ENCODE results near the gene LRP1B.

Gene LRP1B

DNA sequence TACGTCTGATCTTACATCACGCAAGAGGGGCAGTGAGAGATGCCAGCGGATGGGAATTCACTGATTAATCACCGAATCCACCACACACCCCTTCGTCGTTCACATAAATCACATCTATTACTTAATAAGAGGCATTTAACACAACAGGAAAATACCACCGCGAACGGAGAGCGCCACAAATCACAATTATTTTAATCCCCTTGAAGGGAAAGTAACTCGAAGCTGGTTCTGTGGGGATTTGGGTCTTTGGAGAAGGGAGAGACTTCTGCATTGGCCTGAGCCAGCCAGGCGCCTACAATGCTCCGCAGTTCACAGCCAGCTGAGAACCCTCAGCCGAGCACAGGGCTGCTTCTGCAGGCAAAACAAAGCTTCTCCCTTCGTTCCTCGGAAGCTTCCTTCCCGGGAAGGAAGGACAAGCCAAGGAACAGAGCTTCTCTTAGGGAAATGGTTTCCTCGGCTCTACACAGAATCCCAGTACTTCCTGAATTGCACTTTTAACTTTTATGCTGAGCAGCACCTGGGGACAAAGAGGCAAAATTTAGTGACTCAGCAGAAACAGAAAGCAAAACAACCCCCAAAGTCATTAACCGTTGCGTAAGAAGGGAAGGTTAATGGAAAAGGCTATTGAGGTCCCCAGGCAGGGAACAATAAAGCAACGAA is at the start of gene LRP1B:
LRP1B (minus strand) TSS at position 7 of the 660 bp plus-strand sequence. CDS start 287 bp downstream, outside the sequence.
- DNase-seq (no peak), ATAC-seq (replicated peaks) (peak; percentile 38 to 46)
- H3K4me1 Mint-ChIP-seq = peaks cover 15 to 21% of the 10 kb centered on the region in 2 donors
- no peaks in the 10 kb centered on the region for H3K36me3 Mint-ChIP-seq
- peaks cover 47 to 63% of the 10 kb centered on the region in 2 donors for H3K27me3 Mint-ChIP-seq
- peak within 1 kb of the TSS; percentile 37 for H3K27ac Mint-ChIP-seq
- H3K4me3 Mint-ChIP-seq = peak within 1 kb of the TSS; percentile 72 to 87
- no peaks in the 10 kb centered on the region for H3K9me3 Mint-ChIP-seq

GRCh38 chr2:142179686-142180085 is 48.9 kb upstream of the LRP1B start:
- no peak overlapping the region for H3K27ac Mint-ChIP-seq
- ATAC-seq (replicated peaks) (no peak), DNase-seq (no peak)
- peaks cover 4 to 6% of the 10 kb centered on the region in 2 donors for H3K9me3 Mint-ChIP-seq
- H3K36me3 Mint-ChIP-seq = peaks cover 5% of the 10 kb centered on the region in 2 donors
- peaks cover 2 to 7% of the 10 kb centered on the region in 2 donors for H3K4me1 Mint-ChIP-seq
- no peak overlapping the region for H3K4me3 Mint-ChIP-seq
- H3K27me3 Mint-ChIP-seq = no peaks in the 10 kb centered on the region

- Mint-ChIP-seq H3K27ac (no peak overlapping the region), H3K9me3 (peaks cover 4 to 6% of the 10 kb centered on the region in 2 donors), H3K4me3 (no peak overlapping the region), H3K27me3 (no peaks in the 10 kb centered on the region), H3K4me1 (peaks cover 2 to 7% of the 10 kb centered on the region in 2 donors), H3K36me3 (peaks cover 5% of the 10 kb centered on the region in 2 donors)
- ATAC-seq (replicated peaks) = no peak
- no peak for DNase-seq
These were observed 47.8 kb upstream of the LRP1B start for GRCh38 chr2:142178604-142179003.

GRCh38 chr2:142176941-142177340 is 46.1 kb upstream of the LRP1B start:
- no peaks in the 10 kb centered on the region for H3K4me1 Mint-ChIP-seq
- peaks cover 0 to 1% of the 10 kb centered on the region in 2 donors for H3K9me3 Mint-ChIP-seq
- no peaks in the 10 kb centered on the region for H3K36me3 Mint-ChIP-seq
- DNase-seq = no peak
- H3K27me3 Mint-ChIP-seq = no peaks in the 10 kb centered on the region
- H3K27ac Mint-ChIP-seq = no peak overlapping the region
- ATAC-seq (replicated peaks) = no peak
- H3K4me3 Mint-ChIP-seq = no peak overlapping the region

DNA sequence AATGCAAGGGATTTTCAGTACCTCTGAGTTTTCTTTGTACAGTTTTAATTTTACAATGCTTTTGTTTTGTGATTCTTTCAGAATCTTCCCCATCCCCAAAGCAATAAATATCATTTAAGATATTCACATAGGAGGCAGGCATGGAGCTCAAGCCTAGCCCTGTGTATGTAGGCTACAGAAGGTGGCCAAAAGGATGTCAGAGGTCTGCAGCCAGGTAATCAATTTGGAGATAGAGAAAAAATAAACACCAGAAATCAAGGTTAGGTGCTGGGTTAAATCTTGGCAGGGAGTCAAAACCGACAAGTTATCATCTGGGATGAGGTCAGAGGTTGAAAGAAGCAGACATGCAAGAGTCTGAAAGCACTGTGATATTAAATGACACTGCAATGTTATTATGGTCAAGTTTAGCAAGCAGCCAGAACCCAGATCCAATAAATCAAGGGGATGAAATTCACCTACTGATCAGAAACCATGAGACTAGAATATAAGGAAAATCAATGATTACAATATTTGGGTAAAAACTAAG is 45.1 kb upstream of the LRP1B start:
- Mint-ChIP-seq H3K27me3 (no peaks in the 10 kb centered on the region), H3K4me3 (no peak overlapping the region), H3K4me1 (no peaks in the 10 kb centered on the region), H3K36me3 (no peaks in the 10 kb centered on the region), H3K9me3 (peaks cover 0 to under 1% of the 10 kb centered on the region in 2 donors), H3K27ac (no peak overlapping the region)
- ATAC-seq (replicated peaks) = no peak
- no peak for DNase-seq

- Mint-ChIP-seq H3K4me3 (no peak overlapping the region), H3K36me3 (no peaks in the 10 kb centered on the region), H3K9me3 (no peaks in the 10 kb centered on the region), H3K27ac (no peak overlapping the region), H3K4me1 (no peaks in the 10 kb centered on the region), H3K27me3 (no peaks in the 10 kb centered on the region)
- DNase-seq = no peak
- no peak for ATAC-seq (replicated peaks)
These were observed 43.4 kb upstream of the LRP1B start for GRCh38 chr2:142174176-142174575.

- H3K4me3 Mint-ChIP-seq = no peak overlapping the region
- no peaks in the 10 kb centered on the region for H3K27me3 Mint-ChIP-seq
- peaks cover 1 to 8% of the 10 kb centered on the region in 2 donors for H3K4me1 Mint-ChIP-seq
- no peaks in the 10 kb centered on the region for H3K36me3 Mint-ChIP-seq
- ATAC-seq (replicated peaks) = no peak
- peaks cover 0 to 1% of the 10 kb centered on the region in 2 donors for H3K9me3 Mint-ChIP-seq
- DNase-seq = no peak
- H3K27ac Mint-ChIP-seq = no peak overlapping the region
These were observed 40.0 kb upstream of the LRP1B start for GRCh38 chr2:142170847-142171246.

GRCh38 chr2:142165790-142166189 is 35.0 kb upstream of the LRP1B start:
- Mint-ChIP-seq H3K27ac (peak overlapping the region; percentile 47), H3K9me3 (peaks cover 3% of the 10 kb centered on the region in 2 donors), H3K4me3 (peak overlapping the region in 1 of 2 donors; percentile 8), H3K36me3 (no peaks in the 10 kb centered on the region), H3K27me3 (no peaks in the 10 kb centered on the region), H3K4me1 (peaks cover 7 to 11% of the 10 kb centered on the region in 2 donors)
- DNase-seq (peak; percentile 79), ATAC-seq (replicated peaks) (peak; percentile 99 to 100)

DNA sequence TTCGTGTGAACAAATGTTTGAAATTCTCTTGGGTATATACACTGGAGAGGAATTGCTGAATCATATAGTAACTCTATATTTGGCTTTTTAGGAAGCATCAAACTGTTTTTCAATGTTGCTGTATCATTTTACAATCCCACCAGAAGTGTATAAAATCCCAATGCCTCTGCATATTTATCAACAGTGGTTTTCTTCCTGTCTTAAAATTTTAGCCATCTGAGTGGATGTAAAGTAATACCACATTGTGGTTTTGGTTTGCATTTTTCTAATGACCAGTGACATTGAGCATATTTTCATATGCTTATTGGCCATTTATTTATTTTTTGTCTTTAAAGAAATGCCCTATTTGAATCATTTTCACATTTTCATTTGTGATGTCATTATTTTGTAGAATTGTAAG is 22.8 kb upstream of the LRP1B start:
- H3K27ac Mint-ChIP-seq = no peak overlapping the region
- DNase-seq = no peak
- no peaks in the 10 kb centered on the region for H3K27me3 Mint-ChIP-seq
- no peaks in the 10 kb centered on the region for H3K36me3 Mint-ChIP-seq
- no peaks in the 10 kb centered on the region for H3K4me1 Mint-ChIP-seq
- no peak for ATAC-seq (replicated peaks)
- no peaks in the 10 kb centered on the region for H3K9me3 Mint-ChIP-seq
- no peak overlapping the region for H3K4me3 Mint-ChIP-seq

DNA sequence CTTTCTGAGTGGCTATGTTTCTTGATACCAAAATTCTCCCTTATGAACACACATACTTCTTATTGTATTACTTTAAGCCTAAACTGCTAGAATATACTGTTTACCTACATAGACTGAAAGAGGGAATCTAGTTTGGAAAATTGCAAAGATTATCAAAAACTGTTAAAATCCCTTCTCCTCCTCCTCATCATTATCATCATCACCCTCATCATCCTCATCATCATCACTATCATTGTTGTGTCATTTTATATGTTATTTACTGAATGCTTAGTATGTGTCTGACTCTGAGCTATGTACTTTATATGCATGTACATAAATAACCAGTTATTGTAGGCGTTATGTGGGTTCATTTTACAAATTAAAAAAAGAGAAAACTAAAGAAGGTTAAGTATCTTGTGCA is 19.6 kb upstream of the LRP1B start:
- H3K4me1 Mint-ChIP-seq = no peaks in the 10 kb centered on the region
- DNase-seq (no peak), ATAC-seq (replicated peaks) (no peak)
- no peak overlapping the region for H3K4me3 Mint-ChIP-seq
- no peaks in the 10 kb centered on the region for H3K9me3 Mint-ChIP-seq
- no peak overlapping the region for H3K27ac Mint-ChIP-seq
- no peaks in the 10 kb centered on the region for H3K36me3 Mint-ChIP-seq
- no peaks in the 10 kb centered on the region for H3K27me3 Mint-ChIP-seq

GRCh38 chr2:142144547-142144946 is 13.7 kb upstream of the LRP1B start:
- no peaks in the 10 kb centered on the region for H3K9me3 Mint-ChIP-seq

GRCh38 chr2:142142595-142142994 is 11.8 kb upstream of the LRP1B start:
- ATAC-seq (replicated peaks) = no peak
- Mint-ChIP-seq H3K36me3 (no peaks in the 10 kb centered on the region), H3K4me3 (no peak overlapping the region), H3K4me1 (no peaks in the 10 kb centered on the region), H3K27ac (no peak overlapping the region), H3K9me3 (no peaks in the 10 kb centered on the region), H3K27me3 (peaks cover 0 to 3% of the 10 kb centered on the region in 2 donors)
- DNase-seq = no peak

More at GRCh38 chr2:142144547-142144946, 13.7 kb upstream of the LRP1B start:
- no peaks in the 10 kb centered on the region for H3K4me1 Mint-ChIP-seq
- no peak overlapping the region for H3K27ac Mint-ChIP-seq
- DNase-seq (no peak), ATAC-seq (replicated peaks) (no peak)
- H3K27me3 Mint-ChIP-seq = peaks cover 0 to 3% of the 10 kb centered on the region in 2 donors
- no peaks in the 10 kb centered on the region for H3K36me3 Mint-ChIP-seq
- no peak overlapping the region for H3K4me3 Mint-ChIP-seq

DNA sequence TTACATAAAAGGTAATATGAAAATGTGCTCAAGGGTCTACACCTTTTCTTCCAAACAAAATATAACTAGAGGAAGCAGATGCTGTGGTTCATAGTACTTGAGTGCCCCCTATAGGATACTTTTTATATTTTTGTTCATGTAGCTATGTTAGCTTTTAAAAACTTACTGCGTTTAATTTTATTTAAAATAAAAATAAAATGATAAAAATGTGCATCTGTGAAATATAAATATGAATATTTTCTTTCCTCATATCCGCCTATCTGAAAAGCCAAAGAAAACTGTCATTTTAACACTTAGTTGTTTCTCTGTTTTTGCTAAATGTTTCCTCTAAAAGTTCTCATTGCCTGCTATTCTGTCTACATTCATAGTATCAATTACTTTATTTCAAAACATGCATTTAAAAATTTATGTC is 9.6 kb upstream of the LRP1B start:
- ATAC-seq (replicated peaks) (no peak), DNase-seq (no peak)
- Mint-ChIP-seq H3K9me3 (no peaks in the 10 kb centered on the region), H3K27ac (no peak overlapping the region), H3K4me3 (no peak overlapping the region), H3K4me1 (no peaks in the 10 kb centered on the region), H3K36me3 (no peaks in the 10 kb centered on the region), H3K27me3 (peaks cover 0 to 3% of the 10 kb centered on the region in 2 donors)

GRCh38 chr2:142139384-142139783 is 8.6 kb upstream of the LRP1B start:
- Mint-ChIP-seq H3K27me3 (peaks cover 7 to 8% of the 10 kb centered on the region in 2 donors), H3K9me3 (no peaks in the 10 kb centered on the region), H3K27ac (no peak overlapping the region), H3K4me1 (no peaks in the 10 kb centered on the region), H3K36me3 (no peaks in the 10 kb centered on the region), H3K4me3 (no peak overlapping the region)
- DNase-seq (no peak), ATAC-seq (replicated peaks) (no peak)

DNA sequence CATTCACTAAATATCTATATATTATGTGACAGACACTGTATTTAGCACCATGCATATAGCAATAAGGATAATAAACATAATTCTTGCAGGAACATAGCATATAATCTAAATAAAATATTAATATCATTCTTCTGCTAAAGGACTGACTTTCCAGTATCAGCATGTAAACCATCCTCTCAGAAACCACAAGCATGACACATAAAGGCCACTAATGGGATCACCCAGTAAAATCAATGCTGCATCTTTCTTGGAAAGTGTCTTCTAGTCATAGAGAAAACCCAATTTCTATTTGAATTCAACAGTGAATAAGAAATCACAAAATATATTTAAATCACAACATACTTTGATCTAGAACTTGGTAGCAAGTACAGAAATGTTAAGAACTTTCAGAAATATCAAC is 5.8 kb upstream of the LRP1B start:
- H3K9me3 Mint-ChIP-seq = no peaks in the 10 kb centered on the region
- H3K27ac Mint-ChIP-seq = no peak overlapping the region
- H3K27me3 Mint-ChIP-seq = peaks cover 15 to 24% of the 10 kb centered on the region in 2 donors
- H3K36me3 Mint-ChIP-seq = no peaks in the 10 kb centered on the region
- peaks cover under 1 to 1% of the 10 kb centered on the region in 2 donors for H3K4me1 Mint-ChIP-seq
- no peak for ATAC-seq (replicated peaks)
- H3K4me3 Mint-ChIP-seq = no peak overlapping the region
- DNase-seq = no peak
